HG03139 (cell line): ENCODE results near the gene ZNF574.

ENCODE experiments used
- ATAC-seq: cut with Tn5 transposase; IDR thresholded peaks from one replicate; pipeline ENCODE4 v1.9.1; 2021; ENCODE audit not compliant: unreplicated experiment

Gene ZNF574

GRCh38 chr19:42079886-42080763 is 4.2 kb downstream of the ZNF574 start:
- no peak for ATAC-seq

GRCh38 chr19:42080764-42081375 is 4.9 kb downstream of the ZNF574 start:
- ATAC-seq: no peak

- no peak for ATAC-seq
These were observed 5.7 kb downstream of the ZNF574 start for GRCh38 chr19:42081584-42082203.

GRCh38 chr19:42083537-42083936 is 7.6 kb downstream of the ZNF574 start:
- no peak for ATAC-seq

- ATAC-seq: no peak
These were observed 10.3 kb downstream of the ZNF574 start for GRCh38 chr19:42086188-42086736.

GRCh38 chr19:42086770-42087550 is 11.0 kb downstream of the ZNF574 start:
- ATAC-seq: no peak

GRCh38 chr19:42088471-42089190 is 12.7 kb downstream of the ZNF574 start:
- ATAC-seq: no peak

GRCh38 chr19:42089191-42089750 is 13.3 kb downstream of the ZNF574 start:
- ATAC-seq: no peak

GRCh38 chr19:42089772-42090171 is 13.8 kb downstream of the ZNF574 start:
- no peak for ATAC-seq

- ATAC-seq: no peak
These were observed 14.7 kb downstream of the ZNF574 start for GRCh38 chr19:42090672-42091071.

- no peak for ATAC-seq
These were observed 15.3 kb downstream of the ZNF574 start for GRCh38 chr19:42091300-42091699.

- no peak for ATAC-seq
These were observed 15.8 kb downstream of the ZNF574 start for GRCh38 chr19:42091742-42092141.

- ATAC-seq: no peak
These were observed 16.4 kb downstream of the ZNF574 start for GRCh38 chr19:42092350-42092749.

GRCh38 chr19:42093505-42093904 is 17.5 kb downstream of the ZNF574 start:
- ATAC-seq: no peak

GRCh38 chr19:42093926-42094325 is 18.0 kb downstream of the ZNF574 start:
- ATAC-seq: no peak

- no peak for ATAC-seq
These were observed 19.3 kb downstream of the ZNF574 start for GRCh38 chr19:42095142-42095813.

GRCh38 chr19:42095814-42096230 is 19.9 kb downstream of the ZNF574 start:
- ATAC-seq: no peak

- ATAC-seq: no peak
These were observed 20.4 kb downstream of the ZNF574 start for GRCh38 chr19:42096255-42096837.

GRCh38 chr19:42097461-42097860 is 21.5 kb downstream of the ZNF574 start:
- ATAC-seq: no peak
